ENCODE measurements around the gene HOXB3.

HOXB3 gene

DNA sequence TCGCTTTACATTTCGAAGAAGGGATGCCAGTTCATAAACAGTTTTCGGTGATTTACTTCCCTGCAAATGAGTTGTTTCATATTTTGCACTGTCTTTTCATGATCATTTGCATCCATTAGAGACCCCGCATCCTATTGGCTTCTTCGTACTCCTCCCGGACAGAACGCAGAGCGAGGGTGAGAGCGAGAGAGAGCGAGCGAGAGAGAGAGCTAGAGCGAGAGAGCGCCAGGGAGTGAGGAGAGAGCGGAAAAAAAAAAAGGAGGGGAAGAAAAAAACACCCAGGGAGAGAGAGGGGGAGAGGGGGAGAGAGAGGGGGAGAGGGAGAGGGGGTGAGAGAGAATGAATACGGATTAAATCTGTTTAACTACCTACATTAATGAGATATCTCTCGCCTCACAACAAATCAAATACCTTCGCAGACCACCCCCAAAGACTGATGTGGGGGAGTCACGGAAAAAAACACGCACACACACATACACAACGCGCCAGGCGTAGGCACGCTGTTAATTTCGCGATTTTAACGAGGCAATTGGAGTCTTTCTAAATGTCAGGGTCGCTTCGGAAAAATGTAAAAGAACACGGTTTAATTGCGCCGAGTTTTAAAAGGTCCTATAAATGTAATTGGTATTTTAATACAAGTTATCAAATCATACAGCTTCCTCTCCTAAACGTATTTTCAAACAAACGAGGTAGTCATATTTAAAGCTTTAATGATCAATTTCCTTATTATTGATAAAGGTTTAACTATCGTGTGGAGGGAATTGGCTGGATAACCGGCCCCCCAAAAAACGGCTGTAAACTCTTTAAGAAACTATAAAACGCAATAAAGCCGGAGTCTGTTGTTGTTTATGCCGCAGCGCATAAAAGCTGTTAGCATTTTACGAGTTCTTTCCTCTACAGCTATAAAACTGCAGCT lies 25.3 kb upstream of the HOXB3 start, which contains the start of gene HOXB8 (continued):
- peak; percentile 96 for TF ChIP-seq ZNF510 (tag by site-specific recombination; IDR thresholded peaks at IDR 0.05; ENCODE audit: insufficient replicate concordance)
- TF ChIP-seq, protein P1, sequence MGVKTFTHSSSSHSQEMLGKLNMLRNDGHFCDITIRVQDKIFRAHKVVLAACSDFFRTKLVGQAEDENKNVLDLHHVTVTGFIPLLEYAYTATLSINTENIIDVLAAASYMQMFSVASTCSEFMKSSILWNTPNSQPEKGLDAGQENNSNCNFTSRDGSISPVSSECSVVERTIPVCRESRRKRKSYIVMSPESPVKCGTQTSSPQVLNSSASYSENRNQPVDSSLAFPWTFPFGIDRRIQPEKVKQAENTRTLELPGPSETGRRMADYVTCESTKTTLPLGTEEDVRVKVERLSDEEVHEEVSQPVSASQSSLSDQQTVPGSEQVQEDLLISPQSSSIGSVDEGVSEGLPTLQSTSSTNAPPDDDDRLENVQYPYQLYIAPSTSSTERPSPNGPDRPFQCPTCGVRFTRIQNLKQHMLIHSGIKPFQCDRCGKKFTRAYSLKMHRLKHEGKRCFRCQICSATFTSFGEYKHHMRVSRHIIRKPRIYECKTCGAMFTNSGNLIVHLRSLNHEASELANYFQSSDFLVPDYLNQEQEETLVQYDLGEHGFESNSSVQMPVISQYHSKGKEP (tag by site-specific recombination; IDR thresholded peaks at IDR 0.05) = peak; percentile 94; the same call in 1 of the 2 replicates
- TF ChIP-seq ZNF610 (tag by site-specific recombination; IDR thresholded peaks at IDR 0.05; ENCODE audit: borderline replicate concordance) = peak; percentile 48; the same call in 1 of the 2 replicates
- TF ChIP-seq ZNF121 (tag by site-specific recombination; IDR thresholded peaks at IDR 0.05) = no peak
- TF ChIP-seq, protein P2, sequence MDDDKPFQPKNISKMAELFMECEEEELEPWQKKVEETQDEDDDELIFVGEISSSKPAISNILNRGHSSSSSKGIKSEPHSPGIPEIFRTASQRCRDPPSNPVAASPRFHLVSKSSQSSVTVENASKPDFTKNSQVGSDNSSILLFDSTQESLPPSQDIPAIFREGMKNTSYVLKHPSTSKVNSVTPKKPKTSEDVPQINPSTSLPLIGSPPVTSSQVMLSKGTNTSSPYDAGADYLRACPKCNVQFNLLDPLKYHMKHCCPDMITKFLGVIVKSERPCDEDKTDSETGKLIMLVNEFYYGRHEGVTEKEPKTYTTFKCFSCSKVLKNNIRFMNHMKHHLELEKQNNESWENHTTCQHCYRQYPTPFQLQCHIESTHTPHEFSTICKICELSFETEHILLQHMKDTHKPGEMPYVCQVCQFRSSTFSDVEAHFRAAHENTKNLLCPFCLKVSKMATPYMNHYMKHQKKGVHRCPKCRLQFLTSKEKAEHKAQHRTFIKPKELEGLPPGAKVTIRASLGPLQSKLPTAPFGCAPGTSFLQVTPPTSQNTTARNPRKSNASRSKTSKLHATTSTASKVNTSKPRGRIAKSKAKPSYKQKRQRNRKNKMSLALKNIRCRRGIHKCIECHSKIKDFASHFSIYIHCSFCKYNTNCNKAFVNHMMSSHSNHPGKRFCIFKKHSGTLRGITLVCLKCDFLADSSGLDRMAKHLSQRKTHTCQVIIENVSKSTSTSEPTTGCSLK (tag by site-specific recombination; IDR thresholded peaks at IDR 0.05) = no peak
- TF ChIP-seq, protein P3, sequence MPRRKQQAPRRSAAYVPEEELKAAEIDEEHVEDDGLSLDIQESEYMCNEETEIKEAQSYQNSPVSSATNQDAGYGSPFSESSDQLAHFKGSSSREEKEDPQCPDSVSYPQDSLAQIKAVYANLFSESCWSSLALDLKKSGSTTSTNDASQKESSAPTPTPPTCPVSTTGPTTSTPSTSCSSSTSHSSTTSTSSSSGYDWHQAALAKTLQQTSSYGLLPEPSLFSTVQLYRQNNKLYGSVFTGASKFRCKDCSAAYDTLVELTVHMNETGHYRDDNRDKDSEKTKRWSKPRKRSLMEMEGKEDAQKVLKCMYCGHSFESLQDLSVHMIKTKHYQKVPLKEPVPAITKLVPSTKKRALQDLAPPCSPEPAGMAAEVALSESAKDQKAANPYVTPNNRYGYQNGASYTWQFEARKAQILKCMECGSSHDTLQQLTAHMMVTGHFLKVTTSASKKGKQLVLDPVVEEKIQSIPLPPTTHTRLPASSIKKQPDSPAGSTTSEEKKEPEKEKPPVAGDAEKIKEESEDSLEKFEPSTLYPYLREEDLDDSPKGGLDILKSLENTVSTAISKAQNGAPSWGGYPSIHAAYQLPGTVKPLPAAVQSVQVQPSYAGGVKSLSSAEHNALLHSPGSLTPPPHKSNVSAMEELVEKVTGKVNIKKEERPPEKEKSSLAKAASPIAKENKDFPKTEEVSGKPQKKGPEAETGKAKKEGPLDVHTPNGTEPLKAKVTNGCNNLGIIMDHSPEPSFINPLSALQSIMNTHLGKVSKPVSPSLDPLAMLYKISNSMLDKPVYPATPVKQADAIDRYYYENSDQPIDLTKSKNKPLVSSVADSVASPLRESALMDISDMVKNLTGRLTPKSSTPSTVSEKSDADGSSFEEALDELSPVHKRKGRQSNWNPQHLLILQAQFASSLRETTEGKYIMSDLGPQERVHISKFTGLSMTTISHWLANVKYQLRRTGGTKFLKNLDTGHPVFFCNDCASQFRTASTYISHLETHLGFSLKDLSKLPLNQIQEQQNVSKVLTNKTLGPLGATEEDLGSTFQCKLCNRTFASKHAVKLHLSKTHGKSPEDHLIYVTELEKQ (tag by site-specific recombination; IDR thresholded peaks at IDR 0.05; ENCODE audit: borderline replicate concordance) = peak; percentile 30; the same call in 1 of the 2 replicates
- TF ChIP-seq, protein P4, sequence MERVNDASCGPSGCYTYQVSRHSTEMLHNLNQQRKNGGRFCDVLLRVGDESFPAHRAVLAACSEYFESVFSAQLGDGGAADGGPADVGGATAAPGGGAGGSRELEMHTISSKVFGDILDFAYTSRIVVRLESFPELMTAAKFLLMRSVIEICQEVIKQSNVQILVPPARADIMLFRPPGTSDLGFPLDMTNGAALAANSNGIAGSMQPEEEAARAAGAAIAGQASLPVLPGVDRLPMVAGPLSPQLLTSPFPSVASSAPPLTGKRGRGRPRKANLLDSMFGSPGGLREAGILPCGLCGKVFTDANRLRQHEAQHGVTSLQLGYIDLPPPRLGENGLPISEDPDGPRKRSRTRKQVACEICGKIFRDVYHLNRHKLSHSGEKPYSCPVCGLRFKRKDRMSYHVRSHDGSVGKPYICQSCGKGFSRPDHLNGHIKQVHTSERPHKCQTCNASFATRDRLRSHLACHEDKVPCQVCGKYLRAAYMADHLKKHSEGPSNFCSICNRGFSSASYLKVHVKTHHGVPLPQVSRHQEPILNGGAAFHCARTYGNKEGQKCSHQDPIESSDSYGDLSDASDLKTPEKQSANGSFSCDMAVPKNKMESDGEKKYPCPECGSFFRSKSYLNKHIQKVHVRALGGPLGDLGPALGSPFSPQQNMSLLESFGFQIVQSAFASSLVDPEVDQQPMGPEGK (tag by site-specific recombination; IDR thresholded peaks at IDR 0.05) = peak; percentile 65; the same call in 1 of the 2 replicates
- TF ChIP-seq, protein P5, sequence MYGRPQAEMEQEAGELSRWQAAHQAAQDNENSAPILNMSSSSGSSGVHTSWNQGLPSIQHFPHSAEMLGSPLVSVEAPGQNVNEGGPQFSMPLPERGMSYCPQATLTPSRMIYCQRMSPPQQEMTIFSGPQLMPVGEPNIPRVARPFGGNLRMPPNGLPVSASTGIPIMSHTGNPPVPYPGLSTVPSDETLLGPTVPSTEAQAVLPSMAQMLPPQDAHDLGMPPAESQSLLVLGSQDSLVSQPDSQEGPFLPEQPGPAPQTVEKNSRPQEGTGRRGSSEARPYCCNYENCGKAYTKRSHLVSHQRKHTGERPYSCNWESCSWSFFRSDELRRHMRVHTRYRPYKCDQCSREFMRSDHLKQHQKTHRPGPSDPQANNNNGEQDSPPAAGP (tag by site-specific recombination; IDR thresholded peaks at IDR 0.05) = no peak
- no peak for TF ChIP-seq ZNF670 (tag by site-specific recombination; IDR thresholded peaks at IDR 0.05; ENCODE audit: low read depth)
- no peak for TF ChIP-seq ZBTB21 (tag by site-specific recombination; IDR thresholded peaks at IDR 0.05)
- no peak for TF ChIP-seq ZNF701 (tag by site-specific recombination; IDR thresholded peaks at IDR 0.05)
- no peak for TF ChIP-seq ZNF416 (tag by site-specific recombination; IDR thresholded peaks at IDR 0.05)
- TF ChIP-seq ZBTB7A (tag by site-specific recombination; IDR thresholded peaks at IDR 0.05; ENCODE audit: low read depth) = no peak
- peak; percentile 86 for TF ChIP-seq ZFHX2 (tag by site-specific recombination; conservative IDR thresholded peaks at IDR 0.05)
- TF ChIP-seq ZNF654 (tag by site-specific recombination; IDR thresholded peaks at IDR 0.05; ENCODE audit: low read depth) = no peak
- TF ChIP-seq GFI1B (tag by site-specific recombination; IDR thresholded peaks at IDR 0.05) = peak; percentile 78; the same call in 1 of the 2 replicates
- TF ChIP-seq, protein P6, sequence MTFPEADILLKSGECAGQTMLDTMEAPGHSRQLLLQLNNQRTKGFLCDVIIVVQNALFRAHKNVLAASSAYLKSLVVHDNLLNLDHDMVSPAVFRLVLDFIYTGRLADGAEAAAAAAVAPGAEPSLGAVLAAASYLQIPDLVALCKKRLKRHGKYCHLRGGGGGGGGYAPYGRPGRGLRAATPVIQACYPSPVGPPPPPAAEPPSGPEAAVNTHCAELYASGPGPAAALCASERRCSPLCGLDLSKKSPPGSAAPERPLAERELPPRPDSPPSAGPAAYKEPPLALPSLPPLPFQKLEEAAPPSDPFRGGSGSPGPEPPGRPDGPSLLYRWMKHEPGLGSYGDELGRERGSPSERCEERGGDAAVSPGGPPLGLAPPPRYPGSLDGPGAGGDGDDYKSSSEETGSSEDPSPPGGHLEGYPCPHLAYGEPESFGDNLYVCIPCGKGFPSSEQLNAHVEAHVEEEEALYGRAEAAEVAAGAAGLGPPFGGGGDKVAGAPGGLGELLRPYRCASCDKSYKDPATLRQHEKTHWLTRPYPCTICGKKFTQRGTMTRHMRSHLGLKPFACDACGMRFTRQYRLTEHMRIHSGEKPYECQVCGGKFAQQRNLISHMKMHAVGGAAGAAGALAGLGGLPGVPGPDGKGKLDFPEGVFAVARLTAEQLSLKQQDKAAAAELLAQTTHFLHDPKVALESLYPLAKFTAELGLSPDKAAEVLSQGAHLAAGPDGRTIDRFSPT (tag by site-specific recombination; IDR thresholded peaks at IDR 0.05) = no peak; the same call in none of the 2 replicates
- TF ChIP-seq, protein P7, sequence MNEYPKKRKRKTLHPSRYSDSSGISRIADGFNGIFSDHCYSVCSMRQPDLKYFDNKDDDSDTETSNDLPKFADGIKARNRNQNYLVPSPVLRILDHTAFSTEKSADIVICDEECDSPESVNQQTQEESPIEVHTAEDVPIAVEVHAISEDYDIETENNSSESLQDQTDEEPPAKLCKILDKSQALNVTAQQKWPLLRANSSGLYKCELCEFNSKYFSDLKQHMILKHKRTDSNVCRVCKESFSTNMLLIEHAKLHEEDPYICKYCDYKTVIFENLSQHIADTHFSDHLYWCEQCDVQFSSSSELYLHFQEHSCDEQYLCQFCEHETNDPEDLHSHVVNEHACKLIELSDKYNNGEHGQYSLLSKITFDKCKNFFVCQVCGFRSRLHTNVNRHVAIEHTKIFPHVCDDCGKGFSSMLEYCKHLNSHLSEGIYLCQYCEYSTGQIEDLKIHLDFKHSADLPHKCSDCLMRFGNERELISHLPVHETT (tag by site-specific recombination; IDR thresholded peaks at IDR 0.05) = peak; percentile 14; the same call in 1 of the 2 replicates
- TF ChIP-seq ZNF404 (tag by site-specific recombination; IDR thresholded peaks at IDR 0.05) = no peak
- TF ChIP-seq ZNF202 (tag by site-specific recombination; IDR thresholded peaks at IDR 0.05; ENCODE audit: borderline replicate concordance) = no peak
- TF ChIP-seq OSR2 (tag by site-specific recombination; IDR thresholded peaks at IDR 0.05) = peak; percentile 61; the same call in 1 of the 2 replicates

All from HEK293 (cell line).